Left ventricle myocardium inferior (tissue), 1 donor: Measurements from ENCODE around the gene PCOLCE2. TPM values are rescaled to one million over a fixed set of nuclear protein-coding genes. Genes with fewer than 3 reads are reported as not detected.

ENCODE experiments used
- DNase-seq: peaks from one replicate; pipeline ENCODE4 v3.0.0-alpha.2; 2020
- H3K27ac ChIP-seq: fragments of 200-600 bp; replicated peaks from 2 replicates; pipeline ENCODE4 v1.8.0; 2021
- H3K27me3 ChIP-seq: fragments of 200-600 bp; 2 replicates; pipeline ENCODE4 v1.8.0; 2021; ENCODE audit warnings: low read depth
- H3K36me3 ChIP-seq: fragments of 200-600 bp; 2 replicates; pipeline ENCODE4 v1.8.0; 2021
- H3K4me1 ChIP-seq: fragments of 200-600 bp; 2 replicates; pipeline ENCODE4 v1.8.0; 2021
- H3K4me3 ChIP-seq: fragments of 200-600 bp; 2 replicates; pipeline ENCODE4 v1.8.0; 2021; ENCODE audit warnings: mild to moderate bottlenecking, moderate library complexity
- H3K9me3 ChIP-seq: fragments of 200-600 bp; replicated peaks from 2 replicates; pipeline ENCODE4 v1.8.0; 2021
- intact Hi-C: fragments of 100-400 bp; cut with micrococcal nuclease; formaldehyde crosslinking; loops from one replicate; pipeline ENCODE4 v1.11.0; 2022
- total RNA-seq: library from RNA; stranded (reverse); fragmentation: NEBNext Ultra II Directional; extraction: Animal tissue kit (Norgen Biotek cat#: 25700); gene quantifications from one replicate; pipeline ENCODE4 v1.2.1, GENCODE V29; 2021
- TF ChIP-seq, protein P1 (sequence below): fragments of 200-600 bp; IDR thresholded peaks from 2 replicates; pipeline ENCODE4 v1.8.0; 2021; ENCODE audit warnings: antibody characterized with exemption, mild to moderate bottlenecking, borderline replicate concordance
- donor health status: DM: no; HTN: yes; CAD: no; lungs with severe emphysema.

The PCOLCE2 gene
- total RNA-seq, 1 donor from 2014 or later = 74.3 TPM

DNA sequence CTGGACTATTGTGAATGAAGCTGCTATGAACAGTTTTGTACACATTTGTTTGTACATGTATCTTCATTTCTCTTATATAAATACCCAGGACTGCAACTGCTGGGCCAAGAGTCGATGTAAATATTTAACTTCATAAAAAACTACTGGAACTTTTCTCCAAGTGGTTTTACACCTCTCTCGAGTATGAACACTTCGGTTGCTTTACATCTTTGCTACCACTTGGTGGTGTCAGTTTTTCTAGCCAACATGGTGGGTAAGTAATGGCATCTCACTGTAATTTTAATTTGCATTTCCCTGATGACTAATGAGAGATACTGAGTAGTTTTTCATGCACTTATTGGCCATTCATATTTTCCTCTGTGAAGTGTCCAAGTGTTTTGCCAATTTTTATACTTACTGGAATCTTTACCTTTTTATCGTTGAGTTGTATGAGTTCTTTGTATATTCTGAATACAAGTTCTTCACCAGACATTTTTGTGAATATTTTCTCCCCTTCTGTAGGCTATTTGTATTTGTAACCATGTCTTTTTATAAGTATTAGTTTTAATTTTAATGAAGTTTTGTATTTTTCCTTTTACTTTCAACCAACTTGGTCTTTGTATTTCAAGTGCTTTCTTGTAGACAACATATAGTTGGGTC, 44.4 kb downstream of the PCOLCE2 start:
- no peak overlapping the region for H3K27ac ChIP-seq
- intact Hi-C loops = no loop called here

DNA sequence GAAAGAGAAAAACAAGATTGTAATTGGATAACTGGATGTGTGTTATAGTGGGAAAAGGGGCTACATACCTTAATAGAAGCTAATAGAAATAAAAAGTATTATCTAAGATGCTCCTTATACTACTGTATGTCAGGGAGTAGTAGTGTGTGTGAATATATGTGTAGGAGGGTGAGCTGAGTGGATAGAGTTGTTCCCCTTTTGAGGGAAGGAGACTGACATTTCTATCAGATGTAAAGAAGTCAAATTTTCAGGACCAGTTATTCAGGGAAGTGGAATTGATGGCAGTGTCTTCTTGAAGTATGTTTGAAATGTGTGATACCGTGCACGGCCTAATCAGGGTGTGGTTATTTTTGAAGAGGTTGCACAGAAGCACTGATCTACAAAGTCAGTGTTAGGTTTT, 49.1 kb downstream of the PCOLCE2 start:
- intact Hi-C loops = no loop called here
- H3K4me3 ChIP-seq = no peak overlapping the region
- H3K27ac ChIP-seq = no peak overlapping the region
- no peak for DNase-seq
- TF ChIP-seq, protein P1, sequence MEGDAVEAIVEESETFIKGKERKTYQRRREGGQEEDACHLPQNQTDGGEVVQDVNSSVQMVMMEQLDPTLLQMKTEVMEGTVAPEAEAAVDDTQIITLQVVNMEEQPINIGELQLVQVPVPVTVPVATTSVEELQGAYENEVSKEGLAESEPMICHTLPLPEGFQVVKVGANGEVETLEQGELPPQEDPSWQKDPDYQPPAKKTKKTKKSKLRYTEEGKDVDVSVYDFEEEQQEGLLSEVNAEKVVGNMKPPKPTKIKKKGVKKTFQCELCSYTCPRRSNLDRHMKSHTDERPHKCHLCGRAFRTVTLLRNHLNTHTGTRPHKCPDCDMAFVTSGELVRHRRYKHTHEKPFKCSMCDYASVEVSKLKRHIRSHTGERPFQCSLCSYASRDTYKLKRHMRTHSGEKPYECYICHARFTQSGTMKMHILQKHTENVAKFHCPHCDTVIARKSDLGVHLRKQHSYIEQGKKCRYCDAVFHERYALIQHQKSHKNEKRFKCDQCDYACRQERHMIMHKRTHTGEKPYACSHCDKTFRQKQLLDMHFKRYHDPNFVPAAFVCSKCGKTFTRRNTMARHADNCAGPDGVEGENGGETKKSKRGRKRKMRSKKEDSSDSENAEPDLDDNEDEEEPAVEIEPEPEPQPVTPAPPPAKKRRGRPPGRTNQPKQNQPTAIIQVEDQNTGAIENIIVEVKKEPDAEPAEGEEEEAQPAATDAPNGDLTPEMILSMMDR = no peak
- no peaks in the 10 kb centered on the region for H3K4me1 ChIP-seq
- no peaks in the 10 kb centered on the region for H3K27me3 ChIP-seq
- no peaks in the 10 kb centered on the region for H3K9me3 ChIP-seq
- H3K36me3 ChIP-seq = no peaks in the 10 kb centered on the region

More for the DNA sequence above, 44.4 kb downstream of the PCOLCE2 start:
- Histone ChIP-seq H3K36me3 (no peaks in the 10 kb centered on the region), H3K4me1 (peaks cover 12% of the 10 kb centered on the region), H3K27me3 (no peaks in the 10 kb centered on the region), H3K4me3 (no peak overlapping the region), H3K9me3 (no peaks in the 10 kb centered on the region)
- no peak for DNase-seq
- TF ChIP-seq, protein P1 = peak; percentile 50

DNA sequence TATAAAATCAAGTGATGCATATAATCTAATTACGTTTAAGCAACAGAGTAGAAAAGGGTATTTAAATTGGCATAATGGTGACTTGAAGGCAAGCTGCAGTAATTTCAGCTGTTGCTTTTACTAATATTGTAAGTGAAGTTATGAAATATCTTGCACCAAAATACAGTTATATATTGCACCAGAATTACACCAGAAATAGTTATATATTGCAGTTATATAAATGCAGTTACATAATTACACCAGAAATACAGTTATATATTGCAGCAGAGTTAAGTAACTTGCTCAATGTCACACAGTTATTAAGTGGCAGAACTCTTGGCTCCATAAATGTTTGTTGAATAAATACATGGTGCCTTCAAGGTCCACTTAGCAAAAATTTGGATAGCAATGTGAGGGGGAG, 51.4 kb downstream of the PCOLCE2 start:
- intact Hi-C loops = no loop called here
- Histone ChIP-seq H3K27ac (no peak overlapping the region), H3K9me3 (no peaks in the 10 kb centered on the region), H3K27me3 (no peaks in the 10 kb centered on the region), H3K36me3 (no peaks in the 10 kb centered on the region), H3K4me1 (no peaks in the 10 kb centered on the region), H3K4me3 (no peak overlapping the region)
- TF ChIP-seq, protein P1 = no peak
- DNase-seq = no peak

GRCh38 chr3:142828703-142829305, 60.1 kb downstream of the PCOLCE2 start:
- Histone ChIP-seq H3K4me3 (no peak overlapping the region), H3K36me3 (no peaks in the 10 kb centered on the region)

GRCh38 chr3:142819179-142819578, 69.7 kb downstream of the PCOLCE2 start:
- no peaks in the 10 kb centered on the region for H3K36me3 ChIP-seq
- no peak overlapping the region for H3K27ac ChIP-seq
- TF ChIP-seq, protein P1 = no peak
- no peak overlapping the region for H3K4me3 ChIP-seq
- intact Hi-C loops = no loop called here
- no peaks in the 10 kb centered on the region for H3K9me3 ChIP-seq
- H3K27me3 ChIP-seq = no peaks in the 10 kb centered on the region
- peaks cover 14% of the 10 kb centered on the region for H3K4me1 ChIP-seq
- no peak for DNase-seq

More at GRCh38 chr3:142828703-142829305, 60.1 kb downstream of the PCOLCE2 start:
- no peaks in the 10 kb centered on the region for H3K27me3 ChIP-seq
- H3K4me1 ChIP-seq = peaks cover 5% of the 10 kb centered on the region
- TF ChIP-seq, protein P1 = peak; percentile 89
- no peak overlapping the region for H3K27ac ChIP-seq
- H3K9me3 ChIP-seq = no peaks in the 10 kb centered on the region
- peak; percentile 80 for DNase-seq
- intact Hi-C loops = loop anchor here (2.0 kb wide), 1 partner anchor 158 kb away; no protein-coding TSS in a partner anchor
